ENCODE data around the gene SYNDIG1.

Gene SYNDIG1

DNA sequence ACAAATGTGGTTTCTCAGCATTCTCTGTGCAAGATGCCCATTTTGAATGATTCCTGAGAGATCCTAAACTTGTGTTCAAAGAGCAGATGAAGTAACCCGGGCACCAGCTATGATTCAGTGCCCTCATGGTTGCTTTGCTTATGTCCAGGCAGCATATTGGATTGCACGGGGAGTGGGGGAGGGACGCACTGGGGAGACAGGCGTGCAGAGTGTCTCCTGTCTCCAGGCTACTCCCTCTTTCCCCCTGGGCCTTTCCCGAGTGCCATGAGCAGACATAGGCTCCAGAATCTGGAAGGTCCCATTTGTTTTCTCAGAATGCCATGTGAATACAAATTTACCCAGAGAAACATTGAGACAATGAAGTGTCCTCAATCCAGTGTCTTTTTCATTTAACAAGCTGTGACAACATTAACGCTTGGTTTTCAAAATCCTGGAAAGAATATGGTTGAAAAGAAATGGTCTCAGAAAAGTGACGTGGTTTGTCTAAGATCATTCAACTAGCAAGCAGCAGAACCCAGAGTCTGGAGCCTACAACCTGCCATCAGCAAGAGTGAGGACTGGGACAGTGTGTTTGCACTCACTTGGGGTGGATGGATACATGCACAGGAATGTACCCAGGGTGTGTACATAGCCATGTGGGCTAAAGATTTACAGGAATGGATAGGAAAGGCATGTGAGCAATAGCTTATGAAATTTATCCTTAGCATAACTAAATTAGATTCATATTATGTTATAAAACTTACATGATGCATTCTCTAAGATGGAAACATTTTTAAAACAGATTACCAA lies 4.2 kb downstream of the SYNDIG1 start:
- peak; percentile 49 for DNase-seq

DNA sequence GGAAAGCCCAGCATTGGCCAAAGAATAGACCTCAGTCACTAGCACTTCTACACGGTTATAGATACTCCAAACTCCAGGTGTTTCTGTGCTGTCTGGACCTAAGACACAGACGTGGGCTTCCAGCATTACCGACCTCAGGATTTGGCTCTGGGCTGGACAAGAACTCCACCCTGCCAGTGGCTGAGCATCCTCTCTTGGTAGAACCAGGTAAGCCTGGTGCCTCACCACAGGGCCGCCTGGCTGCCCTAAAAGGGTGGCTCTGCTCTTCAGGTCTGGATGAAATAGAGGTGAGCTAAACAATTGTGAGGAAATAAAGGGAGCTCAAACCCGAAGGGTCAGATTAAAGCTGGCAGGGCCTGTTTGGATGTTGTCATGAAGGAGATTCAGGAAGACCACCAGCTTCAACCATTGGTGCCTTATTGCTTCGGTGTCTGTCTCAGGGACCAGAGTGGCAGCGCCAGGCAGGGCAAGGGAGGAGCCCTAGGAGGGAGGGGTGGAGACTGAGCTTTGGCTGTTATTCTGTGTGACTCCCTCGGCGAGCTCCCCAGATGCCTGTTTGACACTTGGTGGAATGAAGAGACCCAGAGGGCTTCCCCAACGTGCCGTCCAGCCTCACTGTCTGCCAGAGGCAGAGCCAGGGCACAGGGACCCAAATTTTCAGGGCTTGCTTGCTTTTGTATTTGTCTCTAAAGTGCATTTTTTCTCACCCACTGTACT lies 8.6 kb downstream of the SYNDIG1 start:
- DNase-seq, result no peak

DNA sequence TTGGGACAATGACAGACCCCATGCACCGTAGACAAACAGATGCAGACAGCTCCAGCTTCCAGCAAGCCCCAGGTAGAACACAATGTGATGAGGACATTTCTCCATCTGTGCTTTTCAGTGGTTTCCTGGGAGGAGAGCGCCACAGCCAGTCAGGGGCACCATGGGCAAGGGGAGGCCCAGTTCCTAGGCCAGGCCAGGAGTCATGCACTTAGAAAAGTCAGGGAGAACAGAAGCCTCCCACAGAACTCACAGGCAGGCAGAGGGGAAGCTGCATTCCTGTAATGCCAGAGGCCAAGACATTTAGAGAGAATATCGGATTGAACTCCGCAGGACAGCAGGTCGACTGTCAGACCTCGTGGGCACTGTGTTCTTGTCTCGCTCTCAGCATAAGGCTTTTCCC lies 9.2 kb downstream of the SYNDIG1 start:
- DNase-seq, result no peak

DNA sequence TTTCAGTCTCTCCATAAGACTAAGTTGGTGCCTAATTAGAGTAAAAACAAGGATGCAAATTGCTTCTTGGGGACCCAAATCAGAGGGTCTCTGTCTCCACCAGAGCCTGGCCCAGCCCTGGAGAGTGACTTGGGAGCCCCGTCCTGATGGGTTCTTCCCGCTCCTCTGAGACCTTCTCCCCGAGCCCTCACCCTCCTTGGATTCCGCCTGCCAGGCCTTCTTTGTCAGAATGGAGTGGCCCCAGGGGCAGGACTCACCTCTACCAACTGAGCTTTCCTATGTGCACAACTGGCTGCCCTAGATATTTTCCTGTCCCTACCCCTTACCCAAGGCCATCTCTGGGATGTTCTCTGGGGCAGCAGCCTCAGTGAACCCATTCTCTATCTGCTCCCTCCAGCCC lies 9.7 kb downstream of the SYNDIG1 start:
- no peak for DNase-seq

DNA sequence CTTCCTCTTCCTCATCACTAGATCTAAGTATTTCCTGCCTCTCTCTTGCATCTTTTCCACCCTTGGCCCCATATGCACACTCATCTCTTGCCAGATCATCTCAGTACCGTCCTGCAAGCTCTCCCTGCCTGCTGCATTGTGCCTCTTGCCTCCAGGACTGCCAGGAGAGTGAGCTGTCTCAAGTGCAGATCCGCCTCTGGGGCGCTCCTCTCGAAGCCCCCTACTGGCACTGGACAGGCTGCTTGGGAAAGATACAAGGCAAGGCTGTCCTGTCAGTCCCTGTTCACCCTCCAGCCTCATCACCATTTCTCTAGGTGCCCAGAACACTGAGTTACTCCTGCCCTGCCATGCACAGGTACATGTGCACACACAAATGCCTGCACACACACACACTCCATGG lies 10.2 kb downstream of the SYNDIG1 start:
- DNase-seq, result no peak

DNA sequence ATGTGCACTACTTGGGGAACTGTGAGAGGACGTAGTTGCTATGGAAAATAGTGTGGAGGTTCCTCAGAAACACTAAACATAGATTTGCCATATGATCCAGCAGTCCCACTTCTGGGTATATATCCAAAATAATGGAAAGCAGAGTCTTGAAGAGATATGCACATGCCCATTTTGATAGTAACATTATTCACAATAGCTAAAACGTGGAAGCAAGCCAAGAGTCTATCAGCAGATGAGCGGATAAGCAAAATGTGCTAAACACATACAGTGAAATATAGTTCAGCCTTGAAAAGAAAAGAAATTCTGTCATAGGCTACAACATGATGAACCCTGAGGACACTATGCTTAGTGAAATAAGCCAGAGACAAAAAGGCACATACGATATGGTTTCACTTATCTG lies 11.1 kb downstream of the SYNDIG1 start:
- no peak for DNase-seq

DNA sequence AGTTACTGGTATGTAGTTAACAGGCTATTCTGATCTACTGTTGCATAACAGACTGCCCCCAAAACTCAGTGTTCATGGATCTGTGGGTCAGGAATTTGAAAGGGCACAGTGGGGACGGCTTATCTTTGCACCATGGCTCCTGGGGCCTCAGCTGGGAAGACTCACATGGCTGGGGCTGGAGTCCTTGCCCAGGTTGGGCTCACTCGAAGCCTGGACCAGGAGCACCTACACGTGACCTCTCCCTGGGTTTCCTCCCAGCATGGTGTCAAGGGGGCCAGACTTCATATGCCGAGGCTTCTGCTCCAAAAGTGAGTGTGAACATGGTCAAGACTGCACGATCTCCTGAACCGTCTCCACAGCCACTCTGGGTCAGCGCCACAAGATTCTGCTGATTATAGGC lies 11.7 kb downstream of the SYNDIG1 start:
- DNase-seq, result no peak

DNA sequence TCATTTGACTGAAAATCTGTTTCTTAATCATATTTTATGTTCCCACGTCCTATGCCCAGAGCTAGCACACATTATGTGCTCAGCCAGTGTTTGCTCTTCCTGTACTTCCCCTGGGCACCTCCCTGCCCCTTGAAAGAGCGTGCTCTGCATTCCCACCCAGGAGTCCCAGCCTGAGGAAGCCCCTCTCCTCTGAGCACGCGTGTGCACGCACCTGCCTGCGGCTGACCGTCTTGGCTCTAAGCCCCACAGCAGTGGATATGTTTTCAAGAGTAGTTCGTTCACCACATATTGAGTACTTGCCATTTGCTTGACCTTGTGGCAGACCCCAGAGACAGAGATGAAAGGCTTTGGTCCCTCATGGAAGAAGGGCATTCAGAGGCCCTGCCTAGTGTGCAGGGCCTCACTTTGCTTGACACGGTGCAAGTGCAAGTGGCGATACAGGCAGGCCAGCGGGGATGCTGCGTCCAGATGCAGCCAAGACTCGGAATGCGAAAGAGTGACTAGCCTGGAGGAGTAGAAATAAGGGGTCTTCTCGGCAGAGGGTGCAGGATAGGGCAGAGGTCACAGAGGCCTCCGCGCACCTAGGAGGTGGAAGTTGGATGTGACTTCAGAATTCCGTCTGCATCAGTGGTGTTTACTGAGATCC lies 14.1 kb downstream of the SYNDIG1 start:
- DNase-seq, result no peak

DNA sequence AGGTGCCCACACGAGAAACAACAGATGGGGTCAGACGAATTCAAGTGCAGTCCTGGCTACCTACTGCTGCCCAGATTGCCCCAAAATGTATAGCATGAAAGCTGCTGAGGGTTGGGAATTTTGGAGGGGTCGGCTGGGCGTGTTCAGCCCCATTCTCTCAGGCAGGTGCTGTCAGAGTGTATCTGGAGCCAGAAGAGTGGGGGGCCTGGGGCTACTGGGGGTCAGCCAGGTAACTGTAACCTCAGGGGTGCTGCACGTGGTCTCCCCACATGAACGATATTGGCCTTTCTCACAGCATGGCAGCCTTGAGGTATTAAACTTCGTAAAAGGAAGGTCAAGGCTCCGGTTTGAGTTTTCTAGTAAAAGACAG lies 14.6 kb downstream of the SYNDIG1 start:
- DNase-seq, result no peak

DNA sequence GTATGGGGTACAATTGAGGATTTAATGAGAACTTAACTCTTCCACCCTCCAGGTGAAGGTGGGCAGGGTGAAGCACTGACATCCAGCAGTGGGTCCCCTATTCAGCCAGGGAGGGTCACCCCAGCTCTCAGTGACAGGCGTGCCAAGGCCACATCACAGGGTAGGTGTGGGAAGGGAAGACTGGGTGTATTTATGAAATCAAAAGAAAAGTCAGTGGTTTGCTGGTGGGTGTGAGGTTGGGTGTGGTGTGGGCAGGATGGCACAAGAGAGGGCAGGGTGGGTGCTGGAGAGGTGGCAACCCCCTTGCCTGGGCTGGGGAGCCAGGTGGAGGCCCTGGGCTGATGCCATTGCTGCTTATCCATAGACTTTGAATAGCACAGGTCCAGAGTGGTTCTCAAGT lies 16.6 kb downstream of the SYNDIG1 start:
- no peak for DNase-seq

DNA sequence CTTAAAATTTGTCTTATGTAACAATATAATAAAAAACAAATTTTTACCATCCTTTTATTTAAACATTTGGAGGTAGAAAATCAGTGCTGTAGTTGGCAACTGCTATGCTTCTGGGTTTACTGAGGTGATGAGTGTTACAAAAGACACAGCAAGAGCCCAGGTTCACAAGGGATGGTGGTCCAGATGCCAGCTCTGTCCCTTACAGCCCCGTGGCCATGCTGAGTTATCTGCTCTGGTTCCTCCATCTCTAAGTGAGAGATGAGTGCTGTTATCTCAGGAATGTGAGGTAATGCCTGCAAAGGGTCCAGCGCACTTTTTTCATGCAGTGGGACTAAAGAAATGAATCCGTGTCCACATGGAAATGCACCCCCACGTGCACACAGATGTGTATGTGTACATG lies 17.8 kb downstream of the SYNDIG1 start:
- no peak for DNase-seq

DNA sequence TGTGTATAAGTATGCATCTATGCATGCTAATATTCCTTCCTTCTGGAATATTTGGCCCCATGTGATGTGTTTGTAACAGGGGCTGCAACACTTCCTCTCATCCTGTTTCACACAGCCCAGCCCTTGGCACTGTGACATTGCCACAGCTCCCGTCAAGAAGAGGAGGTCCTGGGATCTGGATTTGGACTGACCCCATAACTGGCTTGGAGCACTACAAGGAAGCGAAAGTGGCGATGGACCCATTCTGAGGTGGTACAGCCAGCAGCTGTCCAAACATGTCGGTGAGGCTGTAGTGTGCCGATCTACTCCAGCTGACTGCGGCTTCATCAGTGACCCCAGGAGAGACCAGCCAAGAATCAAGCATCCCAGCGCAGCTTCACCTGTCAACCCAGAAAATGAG lies 18.2 kb downstream of the SYNDIG1 start:
- DNase-seq, result no peak

DNA sequence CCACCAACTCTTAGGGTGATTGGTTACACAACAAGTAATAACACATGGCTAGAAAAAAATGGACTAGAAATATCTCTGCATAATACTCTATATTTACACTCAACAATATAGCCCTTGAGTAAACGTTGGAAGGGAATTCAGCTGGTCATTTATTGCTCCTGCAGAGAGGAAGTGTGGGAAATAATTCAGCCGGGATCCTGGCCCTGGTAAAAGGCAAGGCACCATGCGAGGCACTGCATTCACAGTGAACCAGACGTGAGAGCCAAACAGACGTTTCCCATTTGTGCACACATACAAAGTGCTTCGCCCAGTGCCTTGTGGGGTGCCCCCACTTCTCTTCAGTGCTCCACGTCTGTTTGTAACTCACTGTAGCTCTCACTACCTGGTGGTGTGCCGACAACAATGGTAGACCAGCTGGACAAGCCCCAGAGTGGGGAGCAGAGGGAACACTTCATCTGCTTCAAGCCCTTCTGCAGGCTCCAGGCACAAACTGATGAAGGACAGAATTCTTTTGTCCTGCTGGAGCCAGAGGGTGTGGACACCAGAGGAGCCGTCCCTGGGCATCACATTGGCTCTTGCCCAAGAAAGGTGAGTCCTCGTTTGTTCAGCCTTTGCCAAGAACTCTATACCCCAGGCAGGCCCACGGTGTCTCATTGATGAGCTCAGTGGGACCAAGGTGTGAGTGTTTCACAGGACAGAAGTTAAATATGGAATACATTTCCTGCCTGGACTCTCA lies 18.8 kb downstream of the SYNDIG1 start:
- no peak for DNase-seq

DNA sequence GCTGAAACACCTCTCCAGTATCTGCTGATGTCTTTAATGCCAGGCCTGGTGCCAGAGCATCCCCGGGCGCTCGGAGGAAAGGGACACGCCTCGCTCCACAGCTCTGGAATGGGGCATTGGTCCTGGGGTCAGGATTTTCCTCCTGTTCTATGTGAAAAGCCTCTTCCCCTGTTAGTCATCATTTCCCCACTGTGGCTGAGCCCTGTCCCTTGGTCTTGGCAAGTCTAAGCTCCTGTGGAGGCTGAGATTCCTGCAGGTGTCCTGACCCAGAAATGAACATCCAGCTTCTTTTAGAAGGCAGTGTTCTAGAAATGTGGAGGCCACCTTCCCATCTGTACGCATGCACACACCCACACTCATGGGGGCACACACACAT lies 19.4 kb downstream of the SYNDIG1 start:
- no peak for DNase-seq

DNA sequence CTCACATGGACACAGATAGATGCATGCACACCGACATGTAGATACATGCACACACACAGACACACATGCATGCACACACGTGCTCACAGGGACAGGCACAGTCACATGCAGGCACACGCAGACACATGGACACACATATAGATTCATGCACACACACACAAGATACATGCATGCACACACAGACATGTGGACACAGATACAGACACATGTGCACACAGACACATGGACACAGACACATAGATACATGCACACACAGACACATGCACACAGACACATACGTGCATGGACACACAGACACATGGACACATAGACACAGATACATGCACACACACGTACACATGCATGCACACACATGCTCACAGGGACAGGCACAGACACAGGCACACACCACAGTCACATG lies 19.8 kb downstream of the SYNDIG1 start:
- no peak for DNase-seq

DNA sequence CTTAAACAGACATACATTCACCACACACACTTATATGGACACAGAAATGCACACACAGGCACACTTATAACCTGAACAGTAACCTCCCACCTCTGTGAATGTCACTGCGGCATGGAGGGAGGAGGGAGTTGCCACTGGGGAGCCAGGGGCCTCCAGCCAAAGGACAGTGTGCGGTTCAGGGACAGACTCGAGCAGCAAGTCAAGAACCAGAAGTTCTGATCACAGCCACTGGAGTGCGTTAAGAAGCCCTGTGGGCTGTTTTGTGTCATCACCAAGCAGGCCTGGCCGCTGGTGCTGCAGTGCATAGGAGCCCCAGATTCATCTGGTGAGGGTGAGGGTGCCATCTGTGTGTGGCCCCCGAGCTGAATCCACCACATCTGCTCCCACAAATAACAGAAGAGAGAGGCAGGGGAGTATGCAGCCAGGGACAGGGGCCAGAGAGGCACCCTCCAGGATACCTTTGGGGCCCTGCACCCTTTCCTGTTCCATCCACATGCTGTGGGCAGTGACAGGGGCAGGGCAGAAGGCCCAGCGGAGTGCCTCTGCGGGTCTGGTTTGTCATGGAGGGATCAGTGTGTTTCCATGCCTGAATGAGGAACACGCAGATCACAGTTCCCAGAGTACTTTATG lies 20.3 kb downstream of the SYNDIG1 start:
- no peak for DNase-seq

DNA sequence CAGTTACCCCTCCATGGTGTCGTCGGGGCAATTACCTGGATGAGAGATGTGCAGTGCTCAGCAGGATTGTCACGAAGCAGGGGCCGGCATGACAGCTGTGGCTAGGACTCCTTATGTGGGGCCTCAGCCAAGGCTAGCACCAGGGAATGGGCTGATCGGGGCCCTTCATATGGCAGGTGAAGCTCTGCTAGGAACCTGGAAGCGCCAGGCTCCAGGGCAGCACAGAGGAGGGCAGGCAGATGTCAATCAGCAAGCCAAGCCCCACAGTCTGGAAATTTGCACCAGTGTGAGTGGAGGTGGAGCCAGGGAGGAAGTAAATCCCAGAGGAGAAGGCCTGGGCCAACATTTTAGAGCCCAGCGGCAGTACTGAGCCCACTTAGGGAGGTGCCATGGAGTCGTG lies 21.2 kb downstream of the SYNDIG1 start:
- DNase-seq, result no peak

DNA sequence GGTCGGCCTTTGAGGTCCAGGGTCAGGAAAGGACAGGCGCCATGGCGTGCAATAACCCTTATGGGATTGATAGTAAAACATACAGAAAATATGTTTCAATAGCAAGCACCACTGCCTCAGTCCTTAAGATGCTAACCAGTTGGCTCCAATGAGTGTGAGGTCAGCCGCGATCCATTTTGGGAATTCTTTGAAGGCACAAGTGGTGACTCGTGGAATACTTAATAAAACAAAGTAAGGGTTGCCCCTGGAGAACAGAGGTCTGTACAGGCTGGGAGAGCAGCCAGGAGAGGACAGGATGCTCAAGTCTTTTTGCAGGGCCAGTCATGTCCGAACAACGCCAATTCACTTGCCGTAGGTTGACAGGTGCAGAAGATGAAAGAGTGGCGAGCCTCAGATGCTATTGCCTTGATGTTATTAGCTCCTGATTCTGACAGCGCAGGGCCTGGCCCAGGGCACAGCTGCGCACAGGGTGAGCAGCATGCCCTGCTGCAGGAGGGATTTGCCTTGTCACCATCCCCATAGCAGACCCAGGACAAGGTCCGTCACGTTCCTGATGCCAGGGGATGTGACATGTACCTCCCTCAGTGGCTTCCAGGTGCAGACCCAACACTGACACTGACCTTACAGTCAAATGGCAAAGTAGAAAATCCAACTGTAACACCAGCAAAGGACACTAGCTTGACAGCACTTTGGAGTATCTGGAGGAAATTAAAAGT lies 21.8 kb downstream of the SYNDIG1 start:
- DNase-seq, result peak; percentile 56

DNA sequence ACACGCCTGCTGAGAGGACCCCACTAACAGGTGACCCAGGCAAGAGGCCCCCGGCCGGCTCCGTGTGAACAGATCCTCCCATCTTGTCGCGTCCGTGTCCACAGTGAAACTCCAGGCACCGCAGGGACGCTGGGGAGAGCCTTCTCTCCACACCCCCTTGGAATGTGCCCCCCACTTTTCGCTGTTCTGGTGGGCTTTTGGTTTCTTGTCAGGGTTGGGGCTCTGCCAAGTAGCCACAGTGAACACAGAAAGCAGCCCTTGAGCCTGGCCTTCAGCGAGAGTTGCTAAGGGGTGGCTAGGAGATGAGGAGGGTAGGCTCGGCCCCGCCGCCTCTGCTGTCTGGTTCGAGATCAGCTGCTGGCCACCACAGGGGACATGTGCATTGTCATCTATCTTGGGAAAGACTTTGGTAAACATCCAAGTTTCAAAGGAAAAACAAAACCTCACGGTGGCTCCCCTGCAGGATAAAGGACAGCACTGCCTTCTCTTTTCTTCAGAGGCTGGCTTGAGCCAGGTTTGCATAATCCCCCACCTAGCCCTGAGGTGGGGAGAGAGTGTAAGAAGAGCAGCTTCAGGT lies 22.7 kb downstream of the SYNDIG1 start:
- DNase-seq, result no peak

DNA sequence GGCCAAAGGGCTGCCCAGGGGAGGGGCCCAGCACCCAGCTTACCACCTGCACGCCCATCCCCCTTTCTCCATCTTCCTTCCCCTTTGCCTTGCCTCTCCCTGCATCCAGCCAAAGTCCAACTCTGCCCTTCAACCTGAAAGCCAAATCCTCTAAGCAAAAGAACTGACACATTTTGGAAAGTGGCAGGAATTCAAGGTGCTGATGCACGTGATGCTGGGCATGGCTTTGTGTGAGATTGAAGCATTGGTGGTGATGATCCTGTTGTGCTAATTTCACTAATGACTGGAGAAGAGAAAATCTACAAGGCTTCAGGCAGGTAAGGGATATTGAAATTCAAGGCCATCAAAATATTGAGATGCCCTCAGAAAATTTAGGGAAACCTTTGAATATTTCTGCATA lies 23.3 kb downstream of the SYNDIG1 start:
- no peak for DNase-seq

DNA sequence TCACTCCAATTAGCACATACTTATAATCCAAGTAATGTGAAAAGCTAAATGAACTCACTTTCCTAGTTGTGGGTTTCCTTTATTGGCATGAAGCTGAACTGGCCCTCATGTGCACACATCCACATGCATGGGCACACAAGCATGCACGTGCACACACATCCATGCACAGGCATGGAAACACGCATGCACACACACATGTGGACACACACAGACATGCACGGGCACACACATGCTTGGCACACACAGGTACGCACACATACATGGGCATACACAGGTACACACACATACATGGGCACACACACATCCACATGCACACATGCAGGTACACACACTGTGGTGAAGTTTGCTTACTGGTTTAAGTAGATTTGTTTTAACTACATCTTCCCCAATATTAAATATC lies 23.8 kb downstream of the SYNDIG1 start:
- no peak for DNase-seq
